SK-N-MC (cell line): ENCODE data around the gene ASTN2.

Experiments used
- DNase-seq: peaks from one replicate; pipeline ENCODE4 v3.0.0-alpha.2; 2011; ENCODE audit warnings: low read depth, low spot score
- H3K27ac ChIP-seq: fragments of 200-600 bp; sonication (generic); 2 replicates; pipeline ENCODE4 v1.5.1; 2016; ENCODE audit warnings: mixed run types
- H3K36me3 ChIP-seq: fragments of 200-600 bp; sonication (generic); 2 replicates; pipeline ENCODE4 v1.6.1; 2017; ENCODE audit warnings: antibody characterized with exemption, low read length, mixed read lengths; ENCODE audit not compliant: insufficient read depth
- H3K4me3 ChIP-seq: fragments of 200-600 bp; sonication (generic); 2 replicates; pipeline ENCODE4 v1.5.1; 2016
- H3K9ac ChIP-seq: fragments of 200-600 bp; sonication (generic); 2 replicates; pipeline ENCODE4 v1.8.0; 2017; ENCODE audit warnings: mixed run types, mixed read lengths; ENCODE audit not compliant: insufficient read length
- H3K9me3 ChIP-seq: fragments of 200-600 bp; sonication (generic); 2 replicates; pipeline ENCODE4 v1.6.1; 2017; ENCODE audit warnings: low read depth, mild to moderate bottlenecking, antibody characterized with exemption, low read length, moderate library complexity, mixed read lengths
- EZH2 ChIP-seq: fragments of 200-600 bp; sonication (generic); IDR thresholded peaks from one replicate; pipeline ENCODE4 v1.6.1; 2017; ENCODE audit warnings: antibody characterized with exemption
- FOXP2 ChIP-seq: optimal IDR thresholded peaks from 2 replicates; pipeline ENCODE3; 2011; ENCODE audit warnings: mild to moderate bottlenecking, moderate library complexity; ENCODE audit not compliant: insufficient read depth; ENCODE audit errors: extremely low read length, control extremely low read depth
- POLR2AphosphoS5 ChIP-seq: IDR thresholded peaks from 2 replicates; pipeline ENCODE4 v1.6.1; 2012; ENCODE audit warnings: mild to moderate bottlenecking, low read depth, low read length, borderline replicate concordance

Gene ASTN2

DNA sequence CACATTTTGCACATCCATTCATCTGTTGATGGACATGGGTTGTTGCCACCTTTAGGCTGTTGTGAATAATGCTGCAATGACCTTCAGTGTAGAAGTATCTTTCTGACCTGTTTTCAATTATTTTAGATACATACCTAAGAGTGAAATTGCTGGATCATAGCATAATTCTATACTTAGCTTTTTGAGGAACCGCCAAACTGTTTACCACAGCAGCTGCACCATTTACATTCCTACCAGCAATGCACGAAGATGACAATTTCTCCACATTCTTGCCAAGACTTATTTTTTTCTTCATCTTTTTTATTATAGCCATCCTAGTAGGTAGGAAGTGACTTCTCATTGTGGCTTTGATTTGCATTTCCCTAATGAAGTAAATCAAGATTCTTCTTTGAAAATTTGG, 36.5 kb upstream of the ASTN2 start:
- Histone ChIP-seq H3K4me3 (no peak overlapping the region), H3K9me3 (no peaks in the 10 kb centered on the region), H3K9ac (no peak overlapping the region), H3K36me3 (no peaks in the 10 kb centered on the region), H3K27ac (no peak overlapping the region)
- DNase-seq = no peak
- TF ChIP-seq EZH2 (no peak), FOXP2 (no peak), POLR2AphosphoS5 (no peak)

- Histone ChIP-seq H3K9ac (no peak overlapping the region), H3K27ac (no peak overlapping the region), H3K36me3 (no peaks in the 10 kb centered on the region), H3K9me3 (no peaks in the 10 kb centered on the region), H3K4me3 (no peak overlapping the region)
- TF ChIP-seq FOXP2 (no peak), POLR2AphosphoS5 (no peak), EZH2 (no peak)
- peak; percentile 2 for DNase-seq
These were observed 33.2 kb upstream of the ASTN2 start for GRCh38 chr9:117448066-117448465.

GRCh38 chr9:117445631-117446030, 30.8 kb upstream of the ASTN2 start:
- no peak for DNase-seq
- H3K27ac ChIP-seq = no peak overlapping the region
- TF ChIP-seq FOXP2 (no peak), POLR2AphosphoS5 (no peak), EZH2 (no peak)
- no peak overlapping the region for H3K9ac ChIP-seq
- no peaks in the 10 kb centered on the region for H3K36me3 ChIP-seq
- H3K4me3 ChIP-seq = no peak overlapping the region
- no peaks in the 10 kb centered on the region for H3K9me3 ChIP-seq

- no peaks in the 10 kb centered on the region for H3K9me3 ChIP-seq
- no peak for DNase-seq
- H3K27ac ChIP-seq = no peak overlapping the region
- no peak overlapping the region for H3K9ac ChIP-seq
- TF ChIP-seq FOXP2 = no peak
- no peak for TF ChIP-seq POLR2AphosphoS5
- TF ChIP-seq EZH2 = no peak
- H3K36me3 ChIP-seq = no peaks in the 10 kb centered on the region
- H3K4me3 ChIP-seq = no peak overlapping the region
These were observed 29.6 kb upstream of the ASTN2 start for GRCh38 chr9:117444501-117444900.

- Histone ChIP-seq H3K4me3 (no peak overlapping the region), H3K9ac (no peak overlapping the region), H3K27ac (no peak overlapping the region), H3K36me3 (no peaks in the 10 kb centered on the region), H3K9me3 (no peaks in the 10 kb centered on the region)
- no peak for DNase-seq
- TF ChIP-seq POLR2AphosphoS5 (no peak), EZH2 (no peak), FOXP2 (no peak)
These were observed 22.4 kb upstream of the ASTN2 start for GRCh38 chr9:117437283-117437682.

GRCh38 chr9:117435630-117436261, 20.9 kb upstream of the ASTN2 start:
- Histone ChIP-seq H3K9me3 (no peaks in the 10 kb centered on the region), H3K4me3 (no peak overlapping the region), H3K27ac (no peak overlapping the region), H3K9ac (no peak overlapping the region), H3K36me3 (no peaks in the 10 kb centered on the region)
- DNase-seq = no peak
- TF ChIP-seq EZH2 (no peak), POLR2AphosphoS5 (no peak), FOXP2 (no peak)

- no peak for DNase-seq
- Histone ChIP-seq H3K27ac (no peak overlapping the region), H3K9me3 (no peaks in the 10 kb centered on the region), H3K4me3 (no peak overlapping the region), H3K36me3 (no peaks in the 10 kb centered on the region), H3K9ac (no peak overlapping the region)
- TF ChIP-seq EZH2 (no peak), FOXP2 (no peak), POLR2AphosphoS5 (no peak)
These were observed 19.7 kb upstream of the ASTN2 start for GRCh38 chr9:117434566-117434965.

DNA sequence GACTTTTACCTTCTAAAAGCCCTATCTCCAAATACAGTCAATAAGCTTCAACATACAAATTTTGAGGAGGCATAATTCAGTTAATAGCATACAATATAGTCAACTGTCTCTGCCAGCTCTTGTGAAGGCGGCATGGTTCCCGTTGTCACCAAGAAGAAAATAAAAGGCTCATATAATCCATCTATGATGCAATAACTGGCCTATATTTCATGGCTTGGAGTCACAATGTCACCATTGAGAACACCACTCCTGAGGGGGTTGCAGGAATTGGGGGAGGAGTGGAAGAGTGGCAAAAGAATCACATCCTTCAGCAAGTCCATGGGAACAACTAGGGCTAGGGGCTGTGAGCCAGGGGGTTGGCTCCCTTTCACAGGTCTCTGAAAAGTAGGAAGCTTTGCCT, 16.0 kb upstream of the ASTN2 start:
- Histone ChIP-seq H3K4me3 (no peak overlapping the region), H3K36me3 (no peaks in the 10 kb centered on the region), H3K9ac (no peak overlapping the region), H3K27ac (no peak overlapping the region), H3K9me3 (no peaks in the 10 kb centered on the region)
- TF ChIP-seq EZH2 = no peak
- no peak for TF ChIP-seq POLR2AphosphoS5
- TF ChIP-seq FOXP2 = no peak
- DNase-seq = no peak

DNA sequence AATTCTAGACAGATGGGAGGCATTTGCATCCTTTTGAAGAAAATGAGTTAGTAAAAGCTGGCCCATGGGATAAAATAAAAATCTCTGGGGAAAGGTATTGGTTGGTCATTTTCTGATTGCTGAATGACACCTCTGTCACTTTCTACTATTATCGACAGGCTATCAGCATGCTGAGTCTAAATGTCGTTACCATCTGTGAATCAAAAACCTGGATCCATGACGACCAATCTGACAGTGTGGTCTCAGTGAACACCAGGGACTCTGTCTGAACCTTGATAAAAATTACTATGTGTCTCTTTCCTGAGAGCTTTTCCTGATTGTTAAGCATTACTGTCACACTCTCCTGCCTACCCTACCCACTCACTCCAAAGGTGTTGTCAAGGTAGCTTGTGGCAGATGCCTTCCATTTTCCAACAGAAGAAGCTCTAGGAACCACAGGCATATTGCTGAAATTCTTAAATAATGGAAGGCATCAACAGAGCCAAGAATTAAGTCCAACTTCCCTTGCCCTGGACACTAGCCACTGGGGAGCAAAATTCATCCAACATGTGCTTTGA, 12.6 kb upstream of the ASTN2 start:
- Histone ChIP-seq H3K27ac (no peak overlapping the region), H3K9ac (no peak overlapping the region), H3K36me3 (no peaks in the 10 kb centered on the region), H3K4me3 (no peak overlapping the region), H3K9me3 (no peaks in the 10 kb centered on the region)
- TF ChIP-seq FOXP2 (no peak), EZH2 (no peak), POLR2AphosphoS5 (no peak)
- no peak for DNase-seq
